GM10847 (cell line): ENCODE measurements around the gene SWAP70.

Experiments used
- POLR2A ChIP-seq: IDR thresholded peaks from 2 replicates; pipeline ENCODE4 v1.6.1; 2011; ENCODE audit not compliant: insufficient read length; ENCODE audit errors: extremely low read depth

The SWAP70 gene

GRCh38 chr11:9678576-9678975, 14.7 kb downstream of the SWAP70 start:
- no peak for TF ChIP-seq POLR2A

DNA sequence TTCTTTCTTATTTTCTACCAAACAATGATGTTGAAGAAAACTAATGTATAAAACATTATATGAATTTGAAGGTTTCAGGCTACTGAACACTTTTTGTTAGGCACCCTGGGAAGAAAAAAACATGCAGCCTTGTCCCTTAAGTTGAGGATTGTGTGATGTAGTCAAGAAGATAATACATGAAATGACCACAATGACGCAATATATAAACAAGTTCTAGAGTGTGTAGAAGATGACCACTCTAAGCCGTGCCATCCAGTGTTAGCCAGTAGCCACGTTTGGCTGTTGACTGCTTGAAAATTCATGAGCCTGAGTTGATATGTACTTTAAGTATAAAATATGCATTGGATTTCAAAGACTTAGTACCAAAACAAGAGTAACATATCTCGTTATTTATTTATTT, 16.2 kb downstream of the SWAP70 start:
- TF ChIP-seq POLR2A, result no peak

GRCh38 chr11:9681583-9682372, 17.9 kb downstream of the SWAP70 start:
- TF ChIP-seq POLR2A, result no peak

DNA sequence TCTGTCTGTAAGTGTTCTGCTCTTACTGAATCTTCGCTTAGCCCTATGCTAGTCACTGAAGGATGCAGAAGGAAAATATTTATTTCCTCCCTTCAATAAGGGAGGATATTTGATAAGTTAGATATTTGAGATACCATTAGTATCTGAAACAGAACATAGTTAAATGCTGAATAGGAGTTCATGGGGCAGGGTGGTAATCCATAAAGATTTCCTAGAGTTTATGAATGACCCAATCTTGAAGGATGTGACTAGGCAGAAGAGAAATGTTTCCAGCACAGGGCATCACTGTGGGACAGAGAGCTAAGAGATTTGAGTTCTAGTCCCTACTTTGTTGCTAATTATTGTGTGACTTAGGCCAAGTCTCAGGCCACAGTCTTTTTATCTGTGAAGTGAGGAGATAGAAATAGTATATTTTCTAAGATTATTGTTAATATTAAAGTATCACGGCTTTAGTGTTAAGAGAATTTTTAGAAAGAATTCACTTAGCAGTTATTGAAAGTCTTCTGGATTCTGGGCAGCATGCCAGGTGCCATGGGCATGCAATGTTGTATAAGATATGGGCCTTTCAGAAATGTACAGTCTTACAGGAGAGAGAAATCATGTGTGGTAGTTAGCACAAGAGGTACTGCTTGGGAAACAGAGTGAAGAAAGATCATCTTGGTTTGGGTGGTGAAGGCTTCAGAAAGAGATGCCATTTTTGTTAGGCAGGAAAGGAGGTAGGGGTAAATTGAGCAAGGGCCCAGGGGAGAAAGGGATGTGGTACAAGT, 24.0 kb downstream of the SWAP70 start:
- no peak for TF ChIP-seq POLR2A

DNA sequence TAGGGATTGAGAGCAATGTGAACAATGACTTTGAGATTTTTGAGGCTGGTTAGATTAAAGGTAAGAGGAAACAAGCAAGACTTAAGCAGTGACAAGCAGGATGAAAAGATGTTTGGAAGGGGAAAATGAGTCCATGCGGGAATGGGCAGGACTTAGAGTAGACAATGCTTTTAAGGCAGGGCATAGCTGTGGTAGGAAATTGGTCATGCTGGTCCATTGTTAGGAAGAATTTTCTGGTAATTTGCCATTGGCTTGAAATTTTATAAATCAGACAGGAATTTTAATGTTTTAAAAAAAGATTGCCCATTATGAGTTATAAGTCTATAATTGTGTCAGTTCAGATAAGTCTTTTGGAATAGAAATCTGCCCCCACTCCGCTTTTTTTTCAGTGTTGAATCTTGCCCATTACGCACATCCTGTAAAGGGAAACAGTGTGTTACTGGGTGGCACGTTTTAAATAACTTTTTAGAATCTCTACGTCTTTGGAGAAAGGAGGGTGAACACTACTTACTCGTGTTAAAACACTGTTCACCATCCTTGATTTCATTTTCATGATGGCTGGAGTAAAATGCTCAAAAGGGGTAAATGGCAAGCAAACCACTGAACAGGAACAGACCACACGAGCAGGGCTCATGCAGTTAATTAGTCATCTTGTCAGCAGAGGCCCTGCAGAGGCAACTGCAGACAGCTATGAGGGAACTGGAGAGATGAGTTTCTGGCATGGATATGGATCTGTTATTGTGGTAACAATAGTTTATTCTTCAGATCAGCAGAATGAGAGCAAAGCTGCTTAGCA, 25.0 kb downstream of the SWAP70 start:
- no peak for TF ChIP-seq POLR2A

GRCh38 chr11:9689721-9690120, 25.8 kb downstream of the SWAP70 start:
- no peak for TF ChIP-seq POLR2A

DNA sequence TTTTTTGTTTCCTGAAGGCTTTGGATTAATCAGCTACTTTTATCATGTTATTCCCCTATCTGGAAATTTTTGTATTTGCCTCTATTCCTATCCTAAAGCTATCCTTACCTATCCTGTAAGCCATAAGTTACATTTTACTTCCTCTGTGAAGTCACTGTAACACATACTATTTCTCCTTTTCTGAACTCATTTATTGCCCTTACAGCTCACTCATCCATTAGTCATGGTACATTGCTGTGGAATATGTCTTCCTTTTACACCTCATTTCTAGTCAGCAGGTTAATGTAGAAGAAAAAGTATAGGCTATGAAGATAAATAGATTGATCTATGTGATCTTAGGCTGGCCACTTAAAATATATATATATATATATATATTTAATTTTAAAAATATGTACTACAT, 28.0 kb downstream of the SWAP70 start:
- no peak for TF ChIP-seq POLR2A

- no peak for TF ChIP-seq POLR2A
Observed at GRCh38 chr11:9692691-9693090, 28.8 kb downstream of the SWAP70 start.

DNA sequence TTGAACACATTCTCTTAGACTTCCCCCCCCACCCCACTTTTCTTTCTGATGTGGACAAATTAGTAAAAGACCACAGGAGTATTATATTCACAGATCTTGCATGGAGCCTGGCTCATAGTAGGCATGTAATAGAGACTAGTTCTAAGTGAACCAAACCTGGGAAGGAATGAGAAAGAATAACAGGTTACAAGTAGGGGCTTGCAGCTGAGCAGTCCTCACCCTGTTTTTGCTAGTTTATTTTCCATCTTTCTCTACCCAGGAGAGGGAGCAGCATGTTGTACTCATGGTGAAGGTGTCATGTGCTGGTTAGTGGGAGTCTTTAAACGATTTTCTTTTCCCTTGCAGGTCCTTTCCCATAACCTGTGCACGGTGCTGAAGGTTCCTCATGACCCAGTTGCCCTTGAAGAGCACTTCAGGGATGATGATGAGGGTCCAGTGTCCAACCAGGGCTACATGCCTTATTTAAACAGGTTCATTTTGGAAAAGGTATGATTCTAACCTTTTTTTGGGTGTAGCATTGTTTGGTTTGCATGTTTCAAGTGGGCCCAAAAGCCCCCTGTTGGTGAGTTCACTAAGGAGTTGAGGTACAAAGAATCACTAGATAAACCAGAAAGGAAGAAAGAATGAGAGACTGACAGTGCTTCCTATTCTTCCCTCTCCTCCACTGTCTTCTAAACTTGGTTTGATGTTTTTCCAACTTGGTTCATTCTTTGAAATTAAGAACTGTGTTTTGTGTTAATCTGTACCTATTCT, 30.1 kb downstream of the SWAP70 start:
- no peak for TF ChIP-seq POLR2A

DNA sequence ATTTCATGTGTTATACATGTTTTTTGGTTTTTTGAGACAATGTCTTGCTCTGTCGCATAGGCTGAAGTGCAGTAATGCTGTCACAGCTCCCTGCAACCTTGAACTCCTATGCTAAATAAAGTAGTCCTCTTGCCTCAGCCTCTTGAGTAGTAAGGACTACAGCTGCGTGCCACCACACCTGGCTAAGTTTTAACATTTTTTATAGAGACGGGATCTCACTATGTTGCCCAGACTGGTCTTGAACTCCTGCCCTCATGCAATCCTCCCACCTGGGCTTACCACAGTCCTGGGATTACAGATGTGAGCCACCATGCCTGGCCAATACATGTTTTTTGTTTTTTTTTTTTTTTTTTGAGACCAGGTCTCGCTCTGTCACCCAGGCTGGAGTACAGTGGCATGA, 33.9 kb downstream of the SWAP70 start:
- no peak for TF ChIP-seq POLR2A

DNA sequence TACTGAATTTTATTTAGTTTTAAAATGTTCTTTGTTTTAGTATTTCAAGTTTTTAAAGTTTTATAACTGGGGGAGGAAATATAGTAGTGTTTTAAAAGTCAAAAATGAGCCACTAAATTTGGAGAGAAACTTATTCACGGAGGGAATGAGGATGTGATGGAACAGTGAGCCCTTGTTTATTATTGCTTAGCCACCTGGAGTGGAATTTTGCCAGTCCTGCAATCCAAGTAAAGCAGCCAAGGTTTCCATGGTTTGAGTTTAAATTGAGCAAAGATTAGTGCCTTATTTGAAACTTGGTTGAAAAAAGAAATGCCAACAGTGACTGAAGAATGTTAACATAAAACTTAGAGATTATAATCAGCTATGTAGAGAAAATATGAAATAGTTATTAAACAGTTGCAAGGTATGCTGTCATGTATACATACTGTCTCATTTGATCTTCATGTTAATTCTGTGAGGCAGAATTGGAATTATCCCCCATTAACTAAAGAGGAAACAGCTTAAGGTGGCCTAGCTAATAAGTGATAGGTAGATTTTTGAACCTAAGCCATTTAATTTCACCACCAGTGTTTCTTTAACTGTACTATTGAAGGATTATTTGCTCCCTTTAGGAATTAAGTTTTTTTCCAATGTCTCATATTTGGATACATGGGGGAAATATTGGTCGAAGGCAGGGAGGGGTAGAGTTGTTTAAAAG, 36.4 kb downstream of the SWAP70 start:
- no peak for TF ChIP-seq POLR2A

DNA sequence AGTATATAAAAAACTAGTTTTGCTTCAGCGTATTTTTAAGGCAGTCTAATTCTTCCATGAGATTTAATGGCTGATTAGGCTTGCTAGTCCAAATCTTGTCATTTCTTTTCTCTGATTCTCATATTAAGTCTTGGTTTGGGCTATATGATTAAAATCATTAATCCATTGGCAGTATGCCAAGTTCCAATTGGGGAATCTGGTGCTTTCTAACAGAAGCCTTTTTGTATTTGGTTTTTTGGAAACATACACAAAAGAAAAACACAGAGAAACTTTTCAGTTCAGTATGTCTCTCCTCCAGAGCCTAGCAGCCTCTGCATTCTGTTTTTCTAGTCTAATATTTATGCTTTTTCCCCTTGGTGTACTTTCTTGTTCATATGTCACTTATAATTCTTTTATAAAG, 37.9 kb downstream of the SWAP70 start:
- no peak for TF ChIP-seq POLR2A

GRCh38 chr11:9703280-9703679, 39.4 kb downstream of the SWAP70 start:
- no peak for TF ChIP-seq POLR2A

DNA sequence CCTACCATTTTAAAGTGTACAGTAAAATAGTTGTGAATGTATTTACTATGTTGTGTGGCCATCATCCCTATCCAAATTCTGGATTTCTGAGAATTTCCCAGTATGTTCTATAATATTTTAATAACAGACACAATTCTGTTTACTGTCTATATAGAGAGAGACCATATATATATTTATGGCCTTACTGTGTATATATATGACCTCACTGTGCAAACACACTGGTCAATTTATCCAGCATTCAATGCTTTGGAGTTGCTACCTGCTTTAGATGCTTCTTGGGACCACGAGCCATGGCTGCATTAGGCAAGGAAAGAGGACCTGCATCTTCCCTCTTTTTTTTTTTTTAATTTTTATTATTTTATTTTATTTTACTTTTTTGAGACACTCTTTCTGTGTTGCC, 40.2 kb downstream of the SWAP70 start:
- no peak for TF ChIP-seq POLR2A
